ENCODE data around the gene PTPN1.

The PTPN1 gene

GRCh38 chr20:50578778-50579165, 68.6 kb downstream of the PTPN1 start:
- DNase-seq, result no peak

DNA sequence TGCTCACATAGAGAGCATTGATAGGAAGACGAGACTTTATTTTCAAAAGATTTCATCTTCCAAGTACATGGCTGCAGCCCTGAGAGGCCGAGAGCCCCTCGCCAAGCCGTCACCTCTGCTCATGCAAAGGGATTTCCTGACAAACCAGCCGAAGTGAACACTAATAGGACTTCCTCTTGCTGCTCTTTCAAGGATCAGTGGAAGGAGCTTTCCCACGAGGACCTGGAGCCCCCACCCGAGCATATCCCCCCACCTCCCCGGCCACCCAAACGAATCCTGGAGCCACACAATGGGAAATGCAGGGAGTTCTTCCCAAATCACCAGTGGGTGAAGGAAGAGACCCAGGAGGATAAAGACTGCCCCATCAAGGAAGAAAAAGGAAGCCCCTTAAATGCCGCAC, 69.3 kb downstream of the PTPN1 start:
- DNase-seq, result no peak

GRCh38 chr20:50580016-50580747, 70.0 kb downstream of the PTPN1 start:
- DNase-seq, result peak; percentile 15

- no peak for DNase-seq
Measured at GRCh38 chr20:50580842-50581544, 70.8 kb downstream of the PTPN1 start.

DNA sequence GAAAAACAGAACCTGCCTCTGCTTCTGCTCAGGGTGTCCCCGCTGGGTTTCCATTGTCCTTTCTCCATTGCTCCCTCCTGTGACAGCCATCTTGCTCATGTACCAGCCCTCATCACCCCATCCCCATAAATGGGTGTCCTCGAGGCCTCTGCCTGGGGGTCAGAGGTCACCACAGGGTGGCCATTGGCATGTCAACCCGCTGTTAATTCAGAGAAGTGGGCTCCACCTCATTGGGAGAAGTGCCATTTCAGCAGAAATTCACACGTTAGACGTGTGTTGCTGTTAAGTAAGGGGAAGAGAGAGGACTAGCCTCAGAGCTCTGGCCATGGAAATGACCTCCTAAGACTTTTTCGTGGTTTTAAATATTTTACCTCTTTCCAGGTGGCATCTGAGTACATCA, 71.9 kb downstream of the PTPN1 start:
- no peak for DNase-seq

GRCh38 chr20:50582591-50583234, 72.5 kb downstream of the PTPN1 start:
- no peak for DNase-seq

DNA sequence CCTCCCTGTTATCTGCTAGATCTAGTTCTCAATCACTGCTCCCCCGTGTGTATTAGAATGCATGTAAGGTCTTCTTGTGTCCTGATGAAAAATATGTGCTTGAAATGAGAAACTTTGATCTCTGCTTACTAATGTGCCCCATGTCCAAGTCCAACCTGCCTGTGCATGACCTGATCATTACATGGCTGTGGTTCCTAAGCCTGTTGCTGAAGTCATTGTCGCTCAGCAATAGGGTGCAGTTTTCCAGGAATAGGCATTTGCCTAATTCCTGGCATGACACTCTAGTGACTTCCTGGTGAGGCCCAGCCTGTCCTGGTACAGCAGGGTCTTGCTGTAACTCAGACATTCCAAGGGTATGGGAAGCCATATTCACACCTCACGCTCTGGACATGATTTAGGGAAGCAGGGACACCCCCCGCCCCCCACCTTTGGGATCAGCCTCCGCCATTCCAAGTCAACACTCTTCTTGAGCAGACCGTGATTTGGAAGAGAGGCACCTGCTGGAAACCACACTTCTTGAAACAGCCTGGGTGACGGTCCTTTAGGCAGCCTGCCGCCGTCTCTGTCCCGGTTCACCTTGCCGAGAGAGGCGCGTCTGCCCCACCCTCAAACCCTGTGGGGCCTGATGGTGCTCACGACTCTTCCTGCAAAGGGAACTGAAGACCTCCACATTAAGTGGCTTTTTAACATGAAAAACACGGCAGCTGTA, 73.4 kb downstream of the PTPN1 start:
- no peak for DNase-seq

DNA sequence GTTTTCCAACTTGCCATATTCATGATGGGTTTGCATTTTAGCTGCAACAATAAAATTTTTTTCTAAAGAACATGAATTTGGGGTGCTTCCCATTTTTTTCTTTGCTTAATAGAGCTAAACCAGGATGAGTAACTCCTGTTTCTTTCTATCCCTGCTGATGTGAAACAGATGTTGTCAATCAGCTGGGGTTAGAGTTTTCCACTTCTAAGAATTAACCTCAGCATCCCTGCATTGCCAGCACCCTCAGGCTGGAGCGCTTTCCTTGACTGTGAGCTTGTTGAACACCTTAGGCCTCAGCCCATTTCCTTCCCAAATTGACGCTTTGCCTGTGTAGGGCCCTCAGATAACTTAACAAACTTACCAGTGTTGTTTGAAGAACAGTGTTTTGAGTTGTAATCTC, 74.5 kb downstream of the PTPN1 start:
- DNase-seq, result no peak

DNA sequence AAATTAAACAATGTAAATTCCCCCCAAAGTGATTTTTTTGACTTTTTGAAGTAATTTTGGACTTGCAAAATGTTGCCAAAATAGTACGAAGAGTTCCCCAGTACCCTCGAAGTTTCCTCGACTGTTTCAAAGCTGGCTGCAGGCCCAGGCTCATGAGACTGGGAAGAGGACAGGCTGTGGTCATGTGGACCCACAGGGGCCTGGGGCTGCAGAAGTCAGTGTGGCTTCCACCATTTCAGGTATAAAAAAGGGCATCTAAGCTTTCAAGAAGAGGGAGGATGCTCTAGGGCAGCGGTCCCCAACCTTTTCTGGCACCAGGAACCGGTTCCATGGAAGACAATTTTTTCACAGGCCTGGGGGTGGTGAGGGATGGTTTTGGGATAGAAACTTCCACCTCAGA, 75.0 kb downstream of the PTPN1 start:
- DNase-seq, result no peak

- peak; percentile 8 for DNase-seq
Measured at GRCh38 chr20:50585678-50586077, 75.5 kb downstream of the PTPN1 start.

DNA sequence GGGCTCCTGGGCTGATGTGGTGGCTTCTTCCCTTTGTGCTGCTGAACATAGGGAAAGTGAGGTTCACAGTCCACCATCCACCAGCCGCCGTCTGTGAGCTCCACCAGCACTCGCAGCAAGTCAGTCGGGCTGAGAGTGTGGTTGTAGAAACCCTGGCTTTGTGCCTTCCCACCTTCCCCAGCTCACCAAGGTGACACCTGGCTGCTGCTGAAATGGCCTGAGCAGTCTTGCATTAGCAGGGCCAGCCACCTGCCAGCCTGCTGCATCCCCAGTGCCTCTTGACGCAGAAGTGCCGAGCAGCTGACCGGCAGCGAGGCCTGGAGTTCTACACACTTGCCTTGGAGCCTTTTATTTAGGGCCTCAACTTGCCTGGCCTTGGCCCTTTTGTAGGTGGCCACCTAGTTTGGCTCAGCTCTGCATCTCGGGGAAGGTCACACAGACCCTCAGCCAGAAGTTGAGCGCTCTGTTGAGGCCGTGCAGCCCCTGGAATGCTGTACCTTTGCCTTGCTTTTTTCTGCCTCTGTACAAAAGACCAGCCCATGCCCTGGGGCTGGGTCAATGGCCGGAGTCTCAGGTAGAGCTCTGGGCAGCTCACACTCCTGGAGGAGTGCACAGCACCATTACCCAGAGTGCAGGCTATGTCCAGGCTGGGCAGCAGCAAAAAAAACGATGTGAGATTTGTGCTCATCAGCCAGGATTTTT, 76.5 kb downstream of the PTPN1 start:
- no peak for DNase-seq

DNA sequence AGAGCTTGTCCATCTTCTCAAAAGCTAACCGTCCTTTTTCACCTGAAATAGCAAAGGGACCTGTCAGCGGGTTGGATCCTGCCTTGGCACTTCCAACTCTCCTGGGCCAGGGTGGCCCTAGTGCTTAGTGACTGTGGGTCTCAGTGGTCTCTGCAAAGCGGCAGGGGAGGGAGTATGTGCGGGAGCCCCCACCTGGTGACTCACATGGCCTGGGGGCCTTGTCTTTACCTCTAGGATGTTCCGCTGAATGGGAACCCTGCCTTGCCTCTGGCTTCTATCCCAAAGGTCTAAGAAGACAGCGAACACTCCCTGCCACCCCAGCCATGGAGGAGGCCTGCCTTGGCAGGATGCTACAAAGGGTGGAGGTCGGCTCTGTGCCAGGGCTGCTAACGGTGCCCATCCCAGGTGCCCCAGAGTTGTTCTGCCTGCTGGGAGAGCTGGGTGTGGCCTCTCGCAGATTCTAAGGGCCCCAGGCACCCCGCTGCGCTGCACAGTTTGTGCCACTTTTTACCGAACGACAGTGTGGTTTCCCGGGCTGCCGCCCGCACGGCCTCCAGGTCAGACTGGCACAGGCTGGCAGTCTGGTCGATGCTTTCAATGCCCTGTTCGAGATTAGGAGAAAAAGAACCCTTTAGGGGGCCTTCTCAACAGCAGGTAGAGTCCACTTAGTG, 77.2 kb downstream of the PTPN1 start:
- peak; percentile 64 for DNase-seq

GRCh38 chr20:50588034-50588736, 78.0 kb downstream of the PTPN1 start:
- DNase-seq, result peak; percentile 54

GRCh38 chr20:50589548-50590347, 79.6 kb downstream of the PTPN1 start:
- DNase-seq, result no peak

- no peak for DNase-seq
Measured at GRCh38 chr20:50590348-50590664, 80.1 kb downstream of the PTPN1 start.

- DNase-seq, result no peak
Measured at GRCh38 chr20:50591233-50591852, 81.2 kb downstream of the PTPN1 start.

DNA sequence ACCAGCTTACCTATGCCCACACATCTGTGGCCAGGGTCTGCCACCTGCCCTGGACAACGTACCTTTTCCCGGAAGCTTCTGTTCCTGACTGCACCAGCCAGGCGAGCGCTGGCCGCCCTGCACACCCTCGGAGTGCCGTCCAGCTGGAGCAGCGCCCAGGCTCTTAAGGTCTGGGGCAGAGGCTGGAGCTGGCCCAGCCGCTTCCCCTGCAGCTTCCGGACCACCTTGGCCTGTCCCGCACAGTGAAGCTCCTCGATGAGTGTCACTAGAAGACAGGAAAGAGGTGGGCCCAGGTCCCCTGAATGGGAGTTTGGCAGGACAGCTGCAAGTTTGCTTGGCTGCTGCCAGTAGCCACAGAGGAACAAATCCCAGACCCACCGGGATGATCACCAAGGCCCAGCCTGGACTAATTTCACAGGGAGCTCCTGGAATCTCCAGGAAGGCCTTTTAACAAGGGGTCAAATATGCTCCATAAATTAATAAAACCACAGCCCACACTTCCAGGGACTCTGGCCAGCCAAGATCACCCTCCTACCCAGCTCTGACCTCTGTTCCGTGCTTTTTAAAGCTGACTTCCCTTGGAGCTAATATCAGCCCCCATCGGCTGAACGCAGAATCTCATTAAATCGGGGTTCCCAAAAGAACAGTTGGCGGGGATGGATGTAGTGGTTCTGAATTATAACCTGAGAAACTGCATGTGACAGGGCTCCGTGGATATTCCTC, 82.3 kb downstream of the PTPN1 start:
- DNase-seq, result no peak

DNA sequence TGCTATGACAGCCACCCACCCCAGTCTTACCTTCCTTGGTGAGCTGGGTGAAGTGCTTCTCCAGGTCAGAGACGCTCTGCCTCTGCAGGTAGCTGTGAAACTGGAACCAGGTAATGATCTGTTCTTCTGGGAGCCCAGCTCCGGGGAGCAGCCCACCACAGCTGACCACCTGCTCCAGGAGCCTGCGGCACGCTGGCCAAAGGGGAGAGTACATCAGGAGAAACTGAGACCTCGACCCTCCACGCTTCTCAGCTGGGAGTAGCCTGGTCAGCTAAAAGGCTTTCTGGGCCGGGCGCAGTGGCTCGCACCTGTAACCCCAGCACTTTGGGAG, 82.8 kb downstream of the PTPN1 start:
- DNase-seq, result no peak

- DNase-seq, result no peak
Measured at GRCh38 chr20:50594231-50594590, 84.0 kb downstream of the PTPN1 start.

All from NCI-H69 (cell line).